Astrocyte (in vitro differentiated cells and primary cell): Measurements from ENCODE around the gene PAK4.

ENCODE experiments used
- CTCF ChIP-seq: IDR thresholded peaks from 2 replicates; pipeline ENCODE4 v1.5.1; 2011; ENCODE audit warnings: low read depth, mild to moderate bottlenecking, inconsistent platforms, low read length, moderate library complexity; ENCODE audit not compliant: insufficient read depth
- EZH2 ChIP-seq: IDR thresholded peaks from 2 replicates; pipeline ENCODE4 v1.6.1; 2012; ENCODE audit warnings: mild to moderate bottlenecking, low read length, inconsistent platforms; ENCODE audit not compliant: insufficient read depth

- TF ChIP-seq CTCF (no peak), EZH2 (no peak)
These were observed 70.2 kb downstream of the PAK4 start for GRCh38 chr19:39195755-39196154.
